ENCODE measurements around the gene LACTB.
"Not testable (repeated sequence)": the region's sequence is repeated elsewhere in the genome, so short reads cannot be mapped to it uniquely, and the experiment has no call there.

Gene LACTB

GRCh38 chr15:63096178-63096577, 25.5 kb upstream of the LACTB start:
- TF ChIP-seq CTCF (IDR thresholded peaks at IDR 0.05; ENCODE audit: insufficient read depth, low read depth, low read length, missing control alignments) = no peak
- H3K4me3 ChIP-seq (ENCODE audit: low read depth, low read length) = no peak overlapping the region
- DNase-seq (ENCODE audit: low read depth) = no peak

GRCh38 chr15:63098901-63099300, 22.8 kb upstream of the LACTB start:
- DNase-seq (ENCODE audit: low read depth) = not testable (repeated sequence)

DNA sequence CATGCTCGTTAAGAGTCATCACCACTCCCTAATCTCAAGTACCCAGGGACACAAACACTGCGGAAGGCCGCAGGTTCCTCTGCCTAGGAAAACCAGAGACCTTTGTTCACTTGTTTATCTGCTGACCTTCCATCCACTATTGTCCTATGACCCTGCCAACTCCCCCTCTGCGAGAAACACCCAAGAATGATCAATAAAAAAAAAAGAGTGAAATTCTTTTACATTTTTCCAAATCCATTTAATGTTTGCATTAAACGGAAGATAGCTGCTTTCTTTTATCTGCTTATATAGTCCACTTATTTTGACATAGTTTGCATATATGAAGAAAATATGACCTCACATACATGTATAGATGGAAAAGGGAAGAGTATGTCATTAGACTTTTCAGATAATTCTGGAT, 22.1 kb upstream of the LACTB start:
- not testable (repeated sequence) for DNase-seq (ENCODE audit: low read depth); H3K4me3 ChIP-seq (ENCODE audit: low read depth, low read length)

More at GRCh38 chr15:63098901-63099300, 22.8 kb upstream of the LACTB start:
- H3K4me3 ChIP-seq (ENCODE audit: low read depth, low read length) = not testable (repeated sequence)

GRCh38 chr15:63103416-63103815, 18.2 kb upstream of the LACTB start:
- DNase-seq (ENCODE audit: low read depth) = no peak
- no peak for TF ChIP-seq CTCF (IDR thresholded peaks at IDR 0.05; ENCODE audit: insufficient read depth, low read depth, low read length, missing control alignments)

DNA sequence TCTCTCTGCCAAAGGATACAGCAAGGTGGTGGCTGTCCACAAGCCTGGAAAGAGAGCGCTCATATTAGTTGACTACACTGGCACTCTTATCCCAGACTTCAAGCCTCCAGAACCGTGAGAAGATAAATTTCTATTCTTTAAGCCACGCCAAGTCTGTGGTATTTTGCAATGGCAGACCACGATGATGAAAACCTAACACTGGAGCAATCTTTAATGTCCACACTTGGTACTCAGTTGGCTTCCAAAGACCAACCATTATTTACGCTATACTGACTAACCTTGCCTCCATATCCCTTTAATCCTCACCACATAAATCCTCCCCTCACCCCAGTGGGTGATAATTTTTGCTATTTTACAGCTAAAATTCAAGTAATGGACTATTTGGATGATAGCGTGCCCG, 16.9 kb upstream of the LACTB start:
- no peak for TF ChIP-seq CTCF (IDR thresholded peaks at IDR 0.05; ENCODE audit: insufficient read depth, low read depth, low read length, missing control alignments)
- no peak overlapping the region for H3K4me3 ChIP-seq (ENCODE audit: low read depth, low read length)
- no peak for DNase-seq (ENCODE audit: low read depth)

More at GRCh38 chr15:63103416-63103815, 18.2 kb upstream of the LACTB start:
- no peak overlapping the region for H3K4me3 ChIP-seq (ENCODE audit: low read depth, low read length)

DNA sequence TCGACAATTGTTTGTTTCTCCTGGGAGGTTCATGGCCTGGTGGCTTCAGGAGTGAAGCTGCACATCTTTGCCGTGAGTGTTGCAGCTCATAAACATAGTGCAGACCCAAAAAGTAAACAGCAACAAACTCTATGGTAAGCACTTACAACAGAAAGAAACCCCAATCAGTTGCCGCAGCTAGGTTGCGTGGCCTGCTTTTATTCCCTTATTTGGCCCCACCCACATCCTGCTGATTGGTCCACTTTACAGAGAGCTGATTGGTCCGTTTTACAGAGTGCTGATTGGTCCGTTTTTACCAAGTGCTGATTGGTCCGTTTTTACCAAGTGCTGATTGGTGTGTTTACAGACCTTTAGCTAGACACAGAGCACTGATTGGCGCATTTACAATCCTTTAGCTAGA, 16.3 kb upstream of the LACTB start:
- H3K4me3 ChIP-seq (ENCODE audit: low read depth, low read length); DNase-seq (ENCODE audit: low read depth): not testable (repeated sequence)

DNA sequence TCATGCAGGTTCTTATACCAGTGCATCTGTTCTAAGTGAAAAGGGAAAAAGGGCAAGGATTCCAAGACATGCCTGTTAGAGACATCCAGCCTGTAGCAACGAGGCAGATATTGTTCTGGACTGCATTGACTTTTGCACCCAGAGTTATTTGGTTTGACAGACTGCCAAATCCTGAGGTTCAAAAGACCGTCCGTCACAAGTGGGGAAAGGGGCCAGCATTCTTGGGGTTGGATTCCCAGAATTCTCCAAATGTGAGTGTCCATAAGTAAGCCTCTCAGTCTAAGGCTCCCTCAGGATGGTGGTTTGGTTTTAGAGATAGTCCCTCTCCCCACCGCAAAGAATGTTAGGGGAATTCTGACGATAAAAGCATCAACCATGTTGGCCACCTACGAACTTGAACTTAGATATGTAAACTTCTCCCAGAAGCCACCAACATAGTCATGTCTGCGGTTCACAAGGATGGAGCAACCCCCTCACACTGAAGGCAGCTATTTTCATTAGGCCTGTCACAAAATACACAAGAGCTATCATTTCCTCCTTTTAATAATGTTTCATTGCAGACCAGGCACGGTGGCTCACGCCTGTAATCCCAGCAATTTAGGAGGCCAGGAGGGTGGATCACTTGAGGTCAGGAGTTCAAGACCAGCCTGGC, 13.6 kb upstream of the LACTB start:
- no peak for DNase-seq (ENCODE audit: low read depth)
- no peak for TF ChIP-seq CTCF (IDR thresholded peaks at IDR 0.05; ENCODE audit: insufficient read depth, low read depth, low read length, missing control alignments)
- no peak overlapping the region for H3K4me3 ChIP-seq (ENCODE audit: low read depth, low read length)

DNA sequence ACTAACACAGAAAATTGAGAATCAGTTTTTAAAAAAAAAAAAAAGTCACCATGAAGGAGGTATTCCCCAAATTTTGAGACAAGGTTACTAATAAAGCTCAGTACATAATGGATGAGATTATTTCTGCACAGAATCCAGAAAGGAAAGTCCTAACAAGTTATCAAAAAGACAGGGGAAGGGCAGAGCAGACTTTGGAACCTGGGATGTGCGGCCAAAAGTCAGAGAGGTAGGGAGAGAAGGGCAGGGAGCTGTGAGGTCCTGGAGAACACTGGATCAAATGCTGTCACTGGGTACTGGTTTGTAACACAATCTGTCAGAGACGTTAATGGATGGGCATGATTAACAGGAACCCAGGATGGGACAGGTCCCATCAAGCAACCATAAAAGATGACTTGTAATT, 12.2 kb upstream of the LACTB start:
- no peak for TF ChIP-seq CTCF (IDR thresholded peaks at IDR 0.05; ENCODE audit: insufficient read depth, low read depth, low read length, missing control alignments)
- DNase-seq (ENCODE audit: low read depth) = no peak

More for the DNA sequence above, 12.2 kb upstream of the LACTB start:
- H3K4me3 ChIP-seq (ENCODE audit: low read depth, low read length) = no peak overlapping the region
